GM13976 (cell line): ENCODE data around the gene WRAP53.

ENCODE experiments used
- DNase-seq: peaks from one replicate; pipeline ENCODE4 v3.0.0; 2012; ENCODE audit warnings: low spot score
- in situ Hi-C: fragments of 300-500 bp; cut with MboI; formaldehyde crosslinking; loops from one replicate; pipeline ENCODE4 v1.12.0; 2022; ENCODE audit warnings: low sequenced_read_pairs, mixed read lengths, inconsistent platforms; ENCODE audit not compliant: unreplicated experiment
- TF ChIP-seq, protein P1 (sequence below): IDR thresholded peaks from 2 replicates; pipeline ENCODE4 v1.5.1; 2012; ENCODE audit warnings: borderline replicate concordance, mild to moderate bottlenecking; ENCODE audit not compliant: insufficient read depth; ENCODE audit errors: extremely low read depth, missing control alignments, control extremely low read depth

The WRAP53 gene

DNA sequence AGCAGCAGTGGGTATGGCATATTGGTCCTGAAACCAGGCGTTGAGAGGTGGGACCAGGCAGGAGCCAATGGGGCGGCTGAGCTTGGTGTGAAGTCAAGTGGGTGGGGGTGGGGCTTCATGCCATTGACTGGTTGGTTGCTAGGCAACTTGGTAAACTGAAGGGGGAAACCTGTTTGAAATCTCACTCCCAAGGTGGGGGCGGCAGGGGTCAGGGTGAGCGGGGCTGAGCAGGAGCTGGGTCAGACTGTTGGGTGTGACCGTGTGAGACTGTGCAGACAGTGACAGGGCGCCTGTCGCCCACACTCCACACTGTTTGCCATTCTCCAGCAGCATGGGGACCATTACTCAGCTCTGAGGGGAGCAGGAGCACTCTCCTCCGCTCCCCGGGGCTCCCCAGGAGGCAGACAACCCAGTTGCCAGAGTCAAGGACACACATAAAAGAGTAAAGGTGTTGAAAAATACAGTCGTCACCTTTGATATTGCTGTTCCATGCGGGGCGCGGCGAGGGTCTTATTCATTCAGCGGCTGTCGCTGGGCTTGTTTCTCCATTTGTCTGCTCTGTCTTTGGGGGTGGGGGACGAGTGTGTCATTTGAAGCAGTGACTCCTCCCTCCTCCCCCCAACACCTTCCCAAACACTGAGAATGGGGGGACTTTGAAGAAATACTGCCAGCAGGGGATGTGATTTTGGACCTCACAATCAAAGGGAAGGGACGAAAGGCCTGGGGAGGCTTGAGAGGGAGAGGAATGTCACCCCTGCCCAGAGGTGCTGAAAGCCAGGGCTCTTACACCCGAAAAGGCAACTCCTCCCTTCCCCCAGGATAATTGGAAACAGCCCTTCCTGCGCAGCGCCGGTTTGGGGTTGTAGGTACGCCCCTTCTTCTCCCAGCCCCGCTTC lies 15.6 kb downstream of the WRAP53 start:
- no peak for DNase-seq
- in situ Hi-C loops = no loop called here
- TF ChIP-seq, protein P1, sequence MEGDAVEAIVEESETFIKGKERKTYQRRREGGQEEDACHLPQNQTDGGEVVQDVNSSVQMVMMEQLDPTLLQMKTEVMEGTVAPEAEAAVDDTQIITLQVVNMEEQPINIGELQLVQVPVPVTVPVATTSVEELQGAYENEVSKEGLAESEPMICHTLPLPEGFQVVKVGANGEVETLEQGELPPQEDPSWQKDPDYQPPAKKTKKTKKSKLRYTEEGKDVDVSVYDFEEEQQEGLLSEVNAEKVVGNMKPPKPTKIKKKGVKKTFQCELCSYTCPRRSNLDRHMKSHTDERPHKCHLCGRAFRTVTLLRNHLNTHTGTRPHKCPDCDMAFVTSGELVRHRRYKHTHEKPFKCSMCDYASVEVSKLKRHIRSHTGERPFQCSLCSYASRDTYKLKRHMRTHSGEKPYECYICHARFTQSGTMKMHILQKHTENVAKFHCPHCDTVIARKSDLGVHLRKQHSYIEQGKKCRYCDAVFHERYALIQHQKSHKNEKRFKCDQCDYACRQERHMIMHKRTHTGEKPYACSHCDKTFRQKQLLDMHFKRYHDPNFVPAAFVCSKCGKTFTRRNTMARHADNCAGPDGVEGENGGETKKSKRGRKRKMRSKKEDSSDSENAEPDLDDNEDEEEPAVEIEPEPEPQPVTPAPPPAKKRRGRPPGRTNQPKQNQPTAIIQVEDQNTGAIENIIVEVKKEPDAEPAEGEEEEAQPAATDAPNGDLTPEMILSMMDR = no peak

GRCh38 chr17:7704601-7705268 lies 16.5 kb downstream of the WRAP53 start, which contains the start of gene EFNB3:
Gene EFNB3 (plus strand): TSS chr17:7705202. CDS start chr17:7705599, 397 bp downstream.
- in situ Hi-C loops = no loop called here
- DNase-seq = no peak
- TF ChIP-seq, protein P1 = no peak

- DNase-seq = no peak
- in situ Hi-C loops = no loop called here
- TF ChIP-seq, protein P1 = no peak
Measured at GRCh38 chr17:7705269-7706255, 17.3 kb downstream of the WRAP53 start.

GRCh38 chr17:7706631-7707354 lies 18.5 kb downstream of the WRAP53 start:
- in situ Hi-C loops = no loop called here
- no peak for DNase-seq
- TF ChIP-seq, protein P1 = no peak

GRCh38 chr17:7707446-7707845 lies 19.2 kb downstream of the WRAP53 start:
- no peak for DNase-seq
- in situ Hi-C loops = no loop called here

More at GRCh38 chr17:7707446-7707845, 19.2 kb downstream of the WRAP53 start:
- TF ChIP-seq, protein P1 = no peak
